ENCODE measurements around the gene PLCXD3.

Gene PLCXD3

DNA sequence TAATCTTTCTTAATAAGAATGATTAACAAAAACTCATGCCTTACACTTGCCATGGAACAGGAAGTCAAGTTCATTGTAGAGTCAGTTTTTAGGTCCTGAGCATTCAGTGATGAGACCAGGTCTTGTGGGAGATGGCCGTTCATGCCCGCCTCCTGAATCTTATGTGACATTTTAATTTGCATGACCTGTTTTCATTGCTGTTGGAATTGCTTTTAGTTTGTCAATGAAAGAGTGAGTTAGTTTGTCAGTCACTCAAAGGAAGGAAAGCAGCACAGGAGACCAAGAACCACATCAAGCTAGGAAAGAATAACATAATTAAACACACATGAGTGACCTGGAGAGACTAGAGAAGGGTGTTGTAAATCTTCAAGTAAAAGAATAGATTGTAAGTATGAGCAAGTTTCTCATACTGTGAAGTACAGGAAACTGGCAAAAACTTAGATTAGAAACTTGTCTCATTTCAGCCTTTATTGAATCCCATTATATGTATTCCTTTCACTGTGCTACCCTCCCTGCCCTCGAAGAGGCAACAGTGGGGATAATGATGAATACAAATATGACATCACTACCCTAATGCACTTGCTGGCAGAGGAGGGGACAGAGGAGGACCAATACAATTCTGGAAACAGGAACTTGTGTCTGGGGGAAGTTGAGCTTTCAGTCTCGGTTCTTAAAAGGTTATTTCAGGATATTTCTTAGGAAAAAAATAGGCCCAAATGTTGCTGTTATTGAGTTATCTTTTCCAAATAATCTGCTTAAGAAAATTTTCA lies 232.7 kb downstream of the PLCXD3 start:
- no peak for DNase-seq

DNA sequence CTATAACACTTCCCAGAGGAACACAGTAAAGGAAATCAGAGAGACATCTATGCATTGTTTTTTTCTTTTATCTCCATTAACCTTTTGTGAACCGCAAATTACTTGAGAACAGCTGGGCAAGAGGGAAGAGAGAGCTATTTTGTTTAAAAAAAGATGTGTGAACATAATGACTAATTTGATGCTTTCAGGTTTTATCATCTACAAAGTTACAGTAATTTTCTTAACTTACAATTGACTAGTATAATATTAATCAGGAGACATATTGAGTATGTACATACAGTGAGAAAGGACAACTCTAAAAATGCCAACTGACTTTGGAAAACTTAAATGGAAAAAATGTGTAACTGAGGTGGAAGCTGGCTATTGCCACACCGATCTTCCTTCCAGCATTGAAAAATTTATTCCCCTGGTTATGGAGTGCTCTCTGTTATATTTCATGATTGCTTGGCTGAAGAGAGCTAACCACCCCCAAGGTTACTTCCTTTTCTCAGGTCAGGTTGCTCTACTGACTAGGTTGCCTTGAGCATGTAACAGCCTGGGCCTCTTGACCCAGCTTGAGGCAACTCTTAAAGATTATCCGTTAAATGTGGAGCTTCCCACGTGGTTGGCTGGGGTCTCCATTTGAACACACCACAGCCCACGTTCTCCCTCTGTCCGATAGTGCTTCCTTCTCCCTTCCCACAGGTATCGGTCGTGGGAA lies 234.4 kb downstream of the PLCXD3 start:
- no peak for DNase-seq

DNA sequence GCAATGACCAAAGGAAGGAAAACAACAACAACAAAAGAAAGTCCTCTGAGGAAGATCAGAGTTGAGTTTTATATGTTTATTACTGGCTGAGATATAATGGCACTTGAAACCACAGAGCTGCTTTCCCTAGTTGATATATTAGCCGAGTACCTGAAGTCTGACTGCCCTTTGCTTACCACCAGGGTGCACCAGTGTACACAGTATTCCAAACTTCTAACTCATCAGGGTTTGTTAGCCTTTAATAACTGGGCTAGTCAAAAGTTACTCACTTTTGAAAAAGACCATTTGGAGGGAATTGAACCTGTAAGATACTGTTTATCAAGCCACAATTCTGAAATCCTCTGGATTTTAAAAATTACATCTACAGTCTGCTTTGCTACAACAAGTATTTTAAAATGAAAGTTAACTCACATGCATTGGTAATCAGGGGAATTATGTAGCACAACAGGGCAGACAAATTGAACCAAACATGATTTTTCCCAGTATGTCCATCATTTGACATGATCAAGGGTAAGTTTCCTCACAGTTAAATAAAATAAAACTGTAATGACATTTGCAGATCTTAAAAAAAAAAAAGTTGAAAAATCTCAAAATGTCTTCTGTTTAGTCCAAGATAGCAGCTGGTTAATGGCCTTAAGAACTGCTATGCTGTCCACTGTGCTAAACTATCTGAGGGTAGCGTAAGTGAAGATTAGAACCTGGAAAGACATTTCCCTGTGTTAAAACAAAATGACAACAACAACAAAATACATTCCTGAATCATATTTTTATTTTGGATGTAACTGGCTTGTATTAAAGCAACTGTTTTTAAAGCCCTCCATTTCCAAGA lies 239.8 kb downstream of the PLCXD3 start:
- no peak for DNase-seq

DNA sequence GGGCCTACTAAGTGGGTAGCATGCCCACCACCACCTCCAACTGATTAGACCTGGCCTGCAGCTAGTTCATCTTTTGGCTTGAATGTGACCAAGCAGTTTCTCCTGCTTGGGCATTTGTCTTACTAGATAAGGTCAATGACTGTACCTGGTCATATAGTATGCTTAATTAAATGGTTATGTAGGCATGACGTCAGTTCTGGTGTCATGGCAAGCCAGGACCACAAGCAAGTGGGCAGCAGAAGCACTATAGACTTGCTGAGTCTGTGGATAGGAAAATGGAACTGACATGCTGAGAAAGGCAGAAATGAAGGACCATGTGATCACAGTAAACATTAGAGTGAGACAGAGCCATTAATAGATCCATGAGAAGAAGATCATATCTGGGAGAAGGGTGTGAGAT lies 241.5 kb downstream of the PLCXD3 start:
- DNase-seq = no peak

DNA sequence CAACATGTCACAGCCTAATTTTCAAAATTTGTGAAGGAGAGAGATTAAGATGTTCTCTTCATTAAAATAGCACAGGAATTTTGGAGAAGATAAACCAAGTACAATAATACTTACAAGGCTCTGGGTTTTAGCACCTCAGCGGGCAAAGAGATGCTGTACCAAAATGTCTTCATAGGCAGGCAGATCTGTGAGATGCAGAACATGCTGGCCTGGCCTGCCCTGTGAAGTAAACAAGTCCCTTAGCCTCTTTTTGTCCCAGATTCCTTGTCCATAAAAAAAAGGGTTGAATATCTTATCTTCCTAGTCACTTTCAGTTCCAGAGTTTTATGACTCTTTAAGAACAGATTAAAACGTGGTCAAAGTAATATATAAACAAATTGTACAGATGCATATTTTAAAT lies 244.0 kb downstream of the PLCXD3 start:
- DNase-seq = no peak

DNA sequence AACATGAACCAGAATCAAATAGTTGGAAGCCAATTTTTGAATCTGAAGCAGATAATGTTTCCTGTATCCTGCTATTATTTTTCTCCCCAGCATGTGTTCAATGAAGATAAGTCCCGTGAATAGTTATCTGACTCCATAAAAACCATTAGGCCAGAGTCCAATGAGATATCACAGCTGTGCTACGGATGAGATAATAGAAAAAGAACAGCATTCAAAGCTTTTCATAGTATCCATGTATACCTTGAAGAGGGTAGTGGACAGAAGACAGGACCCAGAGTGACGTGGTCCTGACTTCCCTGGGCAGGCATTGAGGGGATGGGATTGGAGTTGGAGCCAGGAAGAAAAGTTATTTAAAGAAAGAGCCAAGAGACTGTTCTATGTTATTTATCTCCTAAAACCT lies 246.4 kb downstream of the PLCXD3 start:
- DNase-seq = no peak

DNA sequence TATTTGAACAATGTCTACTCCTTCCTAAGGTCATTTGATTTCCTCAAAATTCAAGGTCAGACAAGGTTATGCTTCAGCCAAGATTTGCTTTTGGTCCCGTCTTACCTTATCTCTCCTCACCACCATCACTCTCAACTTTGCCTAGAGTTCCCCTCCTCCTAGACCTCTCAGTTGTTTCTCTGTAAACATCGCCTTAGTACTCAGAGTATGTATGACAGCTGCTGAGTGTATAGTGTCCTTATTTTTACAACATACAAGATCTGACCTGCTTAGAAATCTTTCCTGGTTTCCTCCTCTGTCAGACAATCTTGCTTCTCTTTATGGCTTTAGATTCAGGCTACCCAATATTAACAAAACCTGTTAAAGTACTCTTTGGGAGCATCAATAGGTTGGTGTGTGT lies 247.1 kb downstream of the PLCXD3 start:
- DNase-seq = no peak
